Measurements from ENCODE around the gene CARD6. TPM values are rescaled to one million over a fixed set of nuclear protein-coding genes. Genes with fewer than 3 reads are reported as not detected.
A peak's percentile ranks its signal among the peaks of the same experiment; 100 is the strongest.

The CARD6 gene
- total and polyA plus RNA-seq, 12 donors: 2.7 to 9.1 (median 5.2) TPM

DNA sequence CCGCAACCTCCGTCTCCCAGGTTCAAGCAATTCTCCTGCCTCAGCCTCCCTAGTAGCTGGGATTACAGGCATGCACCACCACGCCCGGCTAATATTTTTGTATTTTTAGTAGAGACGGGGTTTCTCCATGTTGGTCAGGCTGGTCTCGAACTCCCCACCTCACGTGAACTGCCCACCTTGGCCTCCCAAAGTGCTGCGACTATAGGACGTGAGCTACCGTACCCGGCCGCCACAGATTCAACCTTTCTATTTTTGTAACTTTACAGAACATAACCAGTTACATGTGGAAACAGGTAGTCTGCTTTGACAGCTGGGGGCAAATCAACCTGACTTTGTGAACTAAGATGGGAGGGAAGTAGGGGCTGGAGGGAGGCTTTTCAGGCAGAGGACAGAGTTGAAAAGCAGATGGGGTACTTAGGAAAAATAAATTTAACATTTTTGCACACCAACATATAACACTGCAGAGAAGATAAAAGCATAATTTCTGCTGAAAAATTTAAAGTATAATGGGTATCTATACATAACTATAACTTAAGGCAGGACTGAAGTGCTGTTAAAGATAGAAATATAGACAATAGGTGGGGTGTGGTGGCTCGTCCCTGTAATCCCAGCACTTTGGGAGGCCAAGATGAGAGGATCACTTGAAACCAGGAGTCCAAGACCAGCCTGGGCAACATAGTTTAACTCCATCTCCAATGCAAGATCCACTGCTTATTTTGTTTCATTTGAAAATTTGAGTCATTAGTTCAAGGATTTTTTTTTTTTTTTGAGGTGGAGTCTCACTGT, 11.2 kb upstream of the CARD6 start:
- no peaks in the 10 kb centered on the region for H3K27me3 ChIP-seq
- peaks cover 0 to 28% (median 17%) of the 10 kb centered on the region in 9 donors for H3K4me1 ChIP-seq
- TF ChIP-seq, protein P1, sequence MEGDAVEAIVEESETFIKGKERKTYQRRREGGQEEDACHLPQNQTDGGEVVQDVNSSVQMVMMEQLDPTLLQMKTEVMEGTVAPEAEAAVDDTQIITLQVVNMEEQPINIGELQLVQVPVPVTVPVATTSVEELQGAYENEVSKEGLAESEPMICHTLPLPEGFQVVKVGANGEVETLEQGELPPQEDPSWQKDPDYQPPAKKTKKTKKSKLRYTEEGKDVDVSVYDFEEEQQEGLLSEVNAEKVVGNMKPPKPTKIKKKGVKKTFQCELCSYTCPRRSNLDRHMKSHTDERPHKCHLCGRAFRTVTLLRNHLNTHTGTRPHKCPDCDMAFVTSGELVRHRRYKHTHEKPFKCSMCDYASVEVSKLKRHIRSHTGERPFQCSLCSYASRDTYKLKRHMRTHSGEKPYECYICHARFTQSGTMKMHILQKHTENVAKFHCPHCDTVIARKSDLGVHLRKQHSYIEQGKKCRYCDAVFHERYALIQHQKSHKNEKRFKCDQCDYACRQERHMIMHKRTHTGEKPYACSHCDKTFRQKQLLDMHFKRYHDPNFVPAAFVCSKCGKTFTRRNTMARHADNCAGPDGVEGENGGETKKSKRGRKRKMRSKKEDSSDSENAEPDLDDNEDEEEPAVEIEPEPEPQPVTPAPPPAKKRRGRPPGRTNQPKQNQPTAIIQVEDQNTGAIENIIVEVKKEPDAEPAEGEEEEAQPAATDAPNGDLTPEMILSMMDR (IDR thresholded peaks at IDR 0.05): no peak
- peaks cover 0 to 93% (median 45%) of the 10 kb centered on the region in 9 donors for H3K36me3 ChIP-seq
- WGBS, 2 donors: 94 to 97% methylated on average over 13 of the region's 13 CpGs
- no peak overlapping the region for H3K4me3 ChIP-seq
- ATAC-seq (no peak), DNase-seq (no peak)
- intact Hi-C loops (cut with DNase I): loop anchor here in 4 of 10 donors (5.0 to 10.0 kb wide), 2 partner anchors 73 to 75 kb away; partner anchors contain the start of gene TTC33 (in 4 of the 4)
- no peaks in the 10 kb centered on the region for H3K9me3 ChIP-seq
- no peak overlapping the region for H3K27ac ChIP-seq

DNA sequence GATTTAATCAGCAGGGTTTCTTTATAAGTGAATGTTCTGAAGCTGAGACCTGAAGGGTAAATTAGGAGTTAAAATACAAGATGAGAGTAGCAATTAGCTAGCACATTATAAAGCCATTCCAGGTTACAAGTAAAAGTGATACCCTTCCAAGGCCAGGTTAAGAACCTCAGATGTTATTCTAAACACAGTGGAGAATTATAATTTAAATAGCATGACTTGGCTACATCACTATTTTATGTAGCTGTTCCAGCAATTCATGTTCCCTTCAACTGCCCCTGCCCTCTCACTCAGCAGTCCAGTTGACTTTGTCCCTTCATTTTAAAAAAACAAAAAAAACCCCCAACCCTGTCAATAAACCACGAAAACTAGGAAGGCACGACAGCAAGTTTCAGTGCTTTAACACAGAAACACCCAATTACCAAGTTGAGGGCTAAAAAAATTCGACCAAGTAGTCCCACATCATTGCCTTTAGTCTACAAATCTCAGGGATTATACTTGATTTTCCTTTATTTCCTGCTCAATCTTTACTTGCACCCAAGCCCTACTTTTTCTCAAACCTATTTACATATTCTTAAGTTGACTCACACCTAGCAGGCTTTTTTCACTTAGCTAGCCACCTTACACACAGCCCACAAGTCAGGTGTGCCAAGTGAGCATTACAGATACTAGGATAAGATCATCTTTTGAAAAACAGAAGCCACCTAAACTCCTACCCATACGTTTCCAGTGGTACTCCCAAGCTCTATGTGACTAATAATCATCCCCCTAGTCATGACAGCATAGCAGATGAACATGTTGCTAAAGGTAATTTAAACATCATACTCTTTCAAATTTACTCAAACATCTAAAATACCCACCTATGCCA, 9.6 kb upstream of the CARD6 start:
- H3K9me3 ChIP-seq: no peaks in the 10 kb centered on the region
- TF ChIP-seq, protein P1 (IDR thresholded peaks at IDR 0.05): no peak
- peaks cover 0 to 78% (median 45%) of the 10 kb centered on the region in 9 donors for H3K36me3 ChIP-seq
- intact Hi-C loops (cut with DNase I): loop anchor here in 4 of 10 donors (5.0 to 10.0 kb wide), 2 partner anchors 74 to 77 kb away; partner anchors contain the start of gene TTC33 (in 4 of the 4)
- peaks cover 2 to 38% (median 24%) of the 10 kb centered on the region in 9 donors for H3K4me1 ChIP-seq
- 76 to 84% methylated on average over 4 of the region's 4 CpGs for WGBS, 2 donors
- no peak overlapping the region for H3K27ac ChIP-seq
- ATAC-seq (no peak), DNase-seq (no peak)
- no peaks in the 10 kb centered on the region for H3K27me3 ChIP-seq
- H3K4me3 ChIP-seq: no peak overlapping the region

DNA sequence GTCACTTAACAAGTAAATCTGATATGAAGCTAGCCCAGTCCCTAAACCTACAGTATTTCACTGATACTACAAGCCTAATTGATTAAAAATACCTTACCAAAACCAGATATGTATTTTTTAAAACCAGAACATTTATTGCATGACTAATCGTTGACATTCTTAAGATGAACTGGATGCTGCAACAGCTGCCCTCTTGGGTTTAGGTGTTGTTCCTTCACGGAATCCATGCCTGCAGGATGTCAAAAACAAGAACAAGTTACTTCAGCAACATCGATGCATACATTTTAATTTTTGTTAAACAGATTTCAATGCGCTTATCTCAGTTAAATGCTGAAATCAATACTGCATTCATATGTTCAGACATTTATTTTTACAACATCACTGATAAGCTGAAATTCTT, 8.8 kb upstream of the CARD6 start:
- DNase-seq (no peak), ATAC-seq (no peak)
- Histone ChIP-seq H3K27ac (no peak overlapping the region), H3K27me3 (no peaks in the 10 kb centered on the region), H3K4me1 (peaks cover 2 to 38% (median 24%) of the 10 kb centered on the region in 9 donors), H3K9me3 (no peaks in the 10 kb centered on the region), H3K36me3 (peaks cover 0 to 70% (median 43%) of the 10 kb centered on the region in 9 donors), H3K4me3 (no peak overlapping the region)
- intact Hi-C loops (cut with DNase I): loop anchor here in 4 of 10 donors (5.0 to 10.0 kb wide), 2 partner anchors 75 to 78 kb away; partner anchors contain the start of gene TTC33 (in 4 of the 4)
- TF ChIP-seq, protein P1 (IDR thresholded peaks at IDR 0.05): no peak
- WGBS, 2 donors: 85 to 90% methylated on average over 4 of the region's 4 CpGs

DNA sequence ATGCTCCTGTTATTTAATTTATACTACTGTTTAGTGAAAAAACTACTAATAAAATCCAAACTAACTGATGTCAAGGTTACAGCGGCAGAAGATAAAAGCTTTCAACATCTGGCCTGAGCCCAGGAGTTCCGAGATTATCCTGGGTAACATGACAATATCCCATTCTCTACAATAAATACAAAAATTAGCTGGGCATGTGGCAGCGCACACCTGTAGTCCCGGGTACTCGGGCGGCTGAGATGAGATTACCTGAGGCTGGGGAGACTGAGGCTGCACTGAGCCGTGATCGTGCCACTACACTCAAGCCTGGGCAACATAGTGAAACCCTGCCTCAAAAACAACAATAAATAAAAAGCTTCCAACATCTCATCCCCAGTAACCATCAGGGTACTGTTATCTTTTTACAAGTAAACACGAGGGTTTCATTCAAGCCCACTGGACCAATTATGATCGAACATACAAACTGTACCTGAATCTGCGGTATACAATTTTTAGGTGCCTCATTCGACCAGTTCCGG, 7.4 kb upstream of the CARD6 start:
- peaks cover 0 to 56% (median 31%) of the 10 kb centered on the region in 9 donors for H3K36me3 ChIP-seq
- peak overlapping the region in 8 of 10 donors; percentile 93 to 99 (median 96) for H3K27ac ChIP-seq
- intact Hi-C loops (cut with DNase I): loop anchor here in 7 of 10 donors (2.0 to 10.0 kb wide), 4 partner anchors 37 to 79 kb away; partner anchors contain the start of gene TTC33 (in 7 of the 7)
- DNase-seq (no peak), ATAC-seq (no peak)
- H3K27me3 ChIP-seq: no peaks in the 10 kb centered on the region
- WGBS, 2 donors: 36 to 48% methylated on average over 13 of the region's 13 CpGs
- TF ChIP-seq, protein P1 (IDR thresholded peaks at IDR 0.05): no peak
- H3K9me3 ChIP-seq: no peaks in the 10 kb centered on the region
- peak overlapping the region; percentile 24 to 88 (median 74) for H3K4me3 ChIP-seq
- peaks cover 2 to 38% (median 24%) of the 10 kb centered on the region in 9 donors for H3K4me1 ChIP-seq
